ENCODE measurements around the gene TTC39C. TPM values are rescaled to one million over a fixed set of nuclear protein-coding genes. Genes with fewer than 3 reads are reported as not detected.

The TTC39C gene
- total and polyA plus RNA-seq, 2 of the 8 experiments (the other 6 are each of a cell fraction or from before 2014, with no cell fraction given), result 8.1 to 79.1 TPM

- no peak for TF ChIP-seq CHD7 (IDR thresholded peaks at IDR 0.05; ENCODE audit: insufficient replicate concordance, low read length)
- no peak for TF ChIP-seq RFX5 (IDR thresholded peaks at IDR 0.05; ENCODE audit: borderline replicate concordance, low read depth, low read length)
- no peak for TF ChIP-seq PHF8 (conservative IDR thresholded peaks at IDR 0.05; ENCODE audit: low read depth, low read length)
- TF ChIP-seq SIN3A (conservative IDR thresholded peaks at IDR 0.05 in 1 of 2, IDR thresholded peaks at IDR 0.05 in 1 of 2; ENCODE audit: low read depth in 1 of 2, low read length in 2 of 2), result no peak
- no peak for TF ChIP-seq HDAC2 (IDR thresholded peaks at IDR 0.05; ENCODE audit: borderline replicate concordance in 1 of 2, low read depth in 2 of 2, low read length in 2 of 2)
- TF ChIP-seq CHD1 (IDR thresholded peaks at IDR 0.05; ENCODE audit: low read depth, low read length), result no peak
- no peak for TF ChIP-seq EGR1 (IDR thresholded peaks at IDR 0.05; ENCODE audit: borderline replicate concordance, low read depth, low read length)
- TF ChIP-seq, protein P1, sequence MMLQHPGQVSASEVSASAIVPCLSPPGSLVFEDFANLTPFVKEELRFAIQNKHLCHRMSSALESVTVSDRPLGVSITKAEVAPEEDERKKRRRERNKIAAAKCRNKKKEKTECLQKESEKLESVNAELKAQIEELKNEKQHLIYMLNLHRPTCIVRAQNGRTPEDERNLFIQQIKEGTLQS (IDR thresholded peaks at IDR 0.05; ENCODE audit: insufficient read depth, low read depth, low read length), result no peak
- TF ChIP-seq BCL11A (IDR thresholded peaks at IDR 0.05; ENCODE audit: low read depth in 2 of 2, low read length in 2 of 2), result no peak
- TF ChIP-seq SUZ12 (IDR thresholded peaks at IDR 0.05; ENCODE audit: low read length), result no peak
Measured at GRCh38 chr18:24006712-24007313, 7.7 kb upstream of the TTC39C start (continued).

All from H1 (cell line).